ENCODE measurements around the gene CCDC28B.

DNA sequence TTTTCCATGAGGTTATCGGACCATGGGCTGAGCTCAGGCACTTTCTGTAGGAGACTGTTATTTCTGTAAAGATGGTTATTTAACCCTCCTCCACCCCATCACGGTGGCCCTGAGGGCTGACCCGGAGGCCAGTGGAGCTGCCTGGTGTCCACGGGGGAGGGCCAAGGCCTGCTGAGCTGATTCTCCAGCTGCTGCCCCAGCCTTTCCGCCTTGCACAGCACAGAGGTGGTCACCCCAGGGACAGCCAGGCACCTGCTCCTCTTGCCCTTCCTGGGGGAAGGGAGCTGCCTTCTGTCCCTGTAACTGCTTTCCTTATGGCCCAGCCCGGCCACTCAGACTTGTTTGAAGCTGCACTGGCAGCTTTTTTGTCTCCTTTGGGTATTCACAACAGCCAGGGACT is 2.6 kb upstream of the CCDC28B start:
- TF ChIP-seq, protein P1, sequence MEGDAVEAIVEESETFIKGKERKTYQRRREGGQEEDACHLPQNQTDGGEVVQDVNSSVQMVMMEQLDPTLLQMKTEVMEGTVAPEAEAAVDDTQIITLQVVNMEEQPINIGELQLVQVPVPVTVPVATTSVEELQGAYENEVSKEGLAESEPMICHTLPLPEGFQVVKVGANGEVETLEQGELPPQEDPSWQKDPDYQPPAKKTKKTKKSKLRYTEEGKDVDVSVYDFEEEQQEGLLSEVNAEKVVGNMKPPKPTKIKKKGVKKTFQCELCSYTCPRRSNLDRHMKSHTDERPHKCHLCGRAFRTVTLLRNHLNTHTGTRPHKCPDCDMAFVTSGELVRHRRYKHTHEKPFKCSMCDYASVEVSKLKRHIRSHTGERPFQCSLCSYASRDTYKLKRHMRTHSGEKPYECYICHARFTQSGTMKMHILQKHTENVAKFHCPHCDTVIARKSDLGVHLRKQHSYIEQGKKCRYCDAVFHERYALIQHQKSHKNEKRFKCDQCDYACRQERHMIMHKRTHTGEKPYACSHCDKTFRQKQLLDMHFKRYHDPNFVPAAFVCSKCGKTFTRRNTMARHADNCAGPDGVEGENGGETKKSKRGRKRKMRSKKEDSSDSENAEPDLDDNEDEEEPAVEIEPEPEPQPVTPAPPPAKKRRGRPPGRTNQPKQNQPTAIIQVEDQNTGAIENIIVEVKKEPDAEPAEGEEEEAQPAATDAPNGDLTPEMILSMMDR (conservative IDR thresholded peaks at IDR 0.05; ENCODE audit: low read depth, low read length) = no peak
- TF ChIP-seq EZH2 (IDR thresholded peaks at IDR 0.05; ENCODE audit: borderline replicate concordance, low read depth, low read length, poor library complexity, severe bottlenecking) = no peak
